K562 treated with DMSO at 1 percent for 12 hours (cell line): ENCODE data around the gene NDUFC1. TPM values are rescaled to one million over a fixed set of nuclear protein-coding genes. Genes with fewer than 3 reads are reported as not detected.

Experiments
- total RNA-seq: library from RNA; unstranded; fragments of 300-600 nt; gene quantifications from 2 replicates; pipeline ENCODE4 v1.2.3, GENCODE V29; 2022; ENCODE audit not compliant: insufficient read depth

NDUFC1 gene
- 74.0 and 108 TPM in 2 replicates for total RNA-seq

GRCh38 chr4:139301821-139302611 lies at the start of gene NDUFC1:
Gene NDUFC1 (minus strand): TSS chr4:139302477. CDS start chr4:139295798, 6,679 bp downstream.

GRCh38 chr4:139301113-139301820 lies 1.0 kb downstream of the NDUFC1 start, which contains the start of gene NAA15:
Gene NAA15 (plus strand): TSS chr4:139301505. CDS start chr4:139301778, 273 bp downstream.

DNA sequence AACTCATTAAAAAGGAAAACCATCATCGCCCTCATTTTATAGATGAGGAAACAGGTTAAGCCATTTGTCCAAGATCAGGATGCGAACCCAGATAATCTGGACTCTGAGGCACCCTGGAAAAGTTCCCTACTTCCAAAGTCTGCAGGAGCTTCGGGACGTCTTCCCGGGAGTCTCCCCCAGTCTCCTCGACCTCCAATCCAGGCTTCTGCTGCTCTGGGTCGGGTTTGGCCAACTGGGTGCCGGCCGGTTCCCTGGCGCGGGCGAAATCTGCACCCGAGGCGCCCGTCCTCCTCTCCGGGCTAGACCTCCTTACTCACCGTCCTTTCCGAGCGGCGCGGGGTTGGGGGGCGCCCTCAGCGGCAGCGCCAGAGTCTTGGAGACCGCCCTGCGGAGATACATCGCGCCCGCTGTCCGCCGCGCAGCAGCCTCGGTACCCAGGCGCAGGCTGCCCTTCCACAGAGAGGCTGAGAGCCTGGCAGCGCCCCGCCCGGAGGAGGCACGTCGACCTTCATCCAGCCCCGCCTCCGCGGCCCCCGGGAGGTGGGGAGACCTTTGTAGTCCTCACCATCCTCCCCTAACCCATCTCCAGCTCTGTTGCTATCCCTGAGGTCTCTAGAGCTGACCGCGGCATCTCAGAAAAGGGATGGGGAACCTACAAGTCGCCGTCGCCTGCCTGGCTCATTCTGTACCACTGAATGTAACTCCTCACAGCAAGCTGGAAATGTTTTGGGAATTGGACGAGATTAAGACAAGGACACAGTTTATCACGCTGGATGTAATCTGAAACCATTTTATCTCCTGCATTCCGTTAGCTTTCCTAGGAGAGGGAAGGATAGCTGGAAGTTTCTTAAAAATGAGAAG lies 22.3 kb downstream of the NDUFC1 start, which contains the start of gene MGARP:
Gene MGARP, minus strand, starts transcription at position 466 of the 861 bp plus-strand sequence. Its CDS starts 67 bp downstream, at position 399.

Other genes starting within 250 kb of the NDUFC1 start
- gene ELF2, start 125.3 kb downstream of the NDUFC1 start, total RNA-seq = 8.0 and 30.2 TPM in 2 replicates
- not detected in 2 replicates for gene MGARP, start 22.3 kb downstream of the NDUFC1 start, total RNA-seq
- gene NAA15, start 972 bp downstream of the NDUFC1 start, total RNA-seq = 6.4 and 19.6 TPM in 2 replicates
- gene RAB33B, start 151.6 kb upstream of the NDUFC1 start, total RNA-seq = 1.9 and 4.3 TPM in 2 replicates